Mesendoderm (in vitro differentiated cells): ENCODE measurements around the gene NKX1-1.

ENCODE experiments used
- DNase-seq: peaks from one replicate; pipeline ENCODE4 v3.0.0; 2013
- H2AK5ac ChIP-seq: 2 replicates; pipeline ENCODE4 v1.6.1; 2013; ENCODE audit warnings: low read length, inconsistent platforms
- H2BK120ac ChIP-seq: 2 replicates; pipeline ENCODE4 v1.6.1; 2013; ENCODE audit warnings: low read depth, mild to moderate bottlenecking, low read length, moderate library complexity, mixed read lengths
- H2BK15ac ChIP-seq: replicated peaks from 2 replicates; pipeline ENCODE4 v1.6.1; 2013; ENCODE audit warnings: low read depth, mild to moderate bottlenecking, moderate library complexity
- H2BK5ac ChIP-seq: 2 replicates; pipeline ENCODE4 v1.6.1; 2013; ENCODE audit warnings: low read length, inconsistent platforms
- H3K18ac ChIP-seq: 2 replicates; pipeline ENCODE4 v1.6.1; 2013; ENCODE audit warnings: mild to moderate bottlenecking, low read length, mixed read lengths
- H3K23ac ChIP-seq: one replicate; pipeline ENCODE4 v1.6.1; 2013; ENCODE audit warnings: low read length
- H3K27ac ChIP-seq: 2 replicates; pipeline ENCODE4 v1.5.1; 2013; ENCODE audit warnings: low read depth, mild to moderate bottlenecking, inconsistent platforms, low read length, moderate library complexity
- H3K27me3 ChIP-seq: 2 replicates; pipeline ENCODE4 v1.6.1; 2013; ENCODE audit warnings: low read length, control low read depth, mild to moderate bottlenecking, inconsistent platforms; ENCODE audit not compliant: insufficient read depth, poor library complexity
- H3K36me3 ChIP-seq: 2 replicates; pipeline ENCODE4 v1.6.1; 2013; ENCODE audit warnings: low read length, inconsistent platforms; ENCODE audit not compliant: control insufficient read depth, insufficient read depth
- H3K4ac ChIP-seq: one replicate; pipeline ENCODE4 v1.6.1; 2013; ENCODE audit warnings: low read depth, mild to moderate bottlenecking, low read length, moderate library complexity
- H3K4me1 ChIP-seq: 2 replicates; pipeline ENCODE4 v1.6.1; 2013; ENCODE audit warnings: low read depth, low read length, inconsistent platforms; ENCODE audit not compliant: control insufficient read depth
- H3K4me2 ChIP-seq: 2 replicates; pipeline ENCODE4 v1.6.1; 2013; ENCODE audit warnings: low read length
- H3K4me3 ChIP-seq: 2 replicates; pipeline ENCODE4 v1.5.1; 2013; ENCODE audit warnings: mild to moderate bottlenecking, low read length
- H3K56ac ChIP-seq: one replicate; pipeline ENCODE4 v1.6.1; 2013; ENCODE audit warnings: low read length
- H3K79me1 ChIP-seq: 2 replicates; pipeline ENCODE4 v1.6.1; 2013; ENCODE audit warnings: low read length, inconsistent platforms
- H3K79me2 ChIP-seq: 2 replicates; pipeline ENCODE4 v1.6.1; 2013; ENCODE audit warnings: mild to moderate bottlenecking, low read length; ENCODE audit not compliant: control insufficient read depth, insufficient read depth
- H3K9ac ChIP-seq: 2 replicates; pipeline ENCODE4 v1.6.1; 2013; ENCODE audit warnings: low read length, inconsistent platforms
- H4K5ac ChIP-seq: one replicate; pipeline ENCODE4 v1.6.1; 2013; ENCODE audit warnings: low read length
- H4K8ac ChIP-seq: one replicate; pipeline ENCODE4 v1.6.1; 2013; ENCODE audit warnings: low read depth, mild to moderate bottlenecking, control low read depth, low read length, moderate library complexity
- WGBS: extraction: QIAGEN DNeasy Blood & Tissue Kit; methylation state at CpG from one replicate; pipeline ENCODE4 v1.1.7; 2013; ENCODE audit warnings: low lambda C conversion rate, missing lambda C conversion rate; ENCODE audit not compliant: insufficient coverage; ENCODE audit errors: extremely low coverage; 5-methylcytosine and 5-hydroxymethylcytosine counted together

Gene NKX1-1

DNA sequence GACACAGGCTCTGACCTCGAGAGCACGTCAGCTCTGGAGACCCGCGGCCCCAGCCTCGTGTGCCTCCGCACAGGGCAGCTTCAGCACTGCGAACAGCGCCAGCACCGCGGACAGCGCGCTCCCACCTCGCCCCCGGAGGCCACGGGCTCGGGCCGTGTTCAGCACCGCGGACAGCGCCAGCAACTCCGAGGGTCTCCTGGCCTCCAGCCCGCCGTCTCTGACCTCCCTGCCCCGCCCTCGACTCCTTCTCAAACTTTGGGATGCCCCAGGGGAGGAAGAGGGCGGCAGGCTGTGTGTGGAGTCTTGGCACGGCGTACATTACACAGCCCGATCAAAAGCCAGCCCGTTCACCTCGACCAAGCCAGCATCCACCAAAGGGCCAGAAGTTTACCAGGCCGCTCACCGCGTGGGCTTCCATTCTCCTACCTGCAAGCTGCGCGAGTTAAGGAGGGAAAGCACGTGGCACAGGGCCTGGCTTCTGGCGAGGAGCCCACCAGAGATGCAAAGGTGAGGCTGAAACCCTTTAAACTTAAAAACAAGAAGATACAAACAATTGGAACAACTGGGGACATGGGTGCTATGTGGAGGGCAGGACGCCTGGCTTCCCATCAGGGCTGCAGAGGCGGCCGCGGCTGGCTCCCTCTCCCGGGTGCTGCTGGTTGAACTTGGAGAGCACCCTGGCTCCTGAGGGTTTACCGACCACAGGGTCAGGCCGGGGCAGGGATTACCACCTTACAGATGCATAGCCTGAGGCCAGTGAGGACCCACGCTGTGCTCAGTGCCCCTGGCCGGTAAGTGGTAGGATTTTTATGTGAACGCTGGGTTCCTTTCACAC lies 4.5 kb upstream of the NKX1-1 start:
- H3K18ac ChIP-seq, result no peak overlapping the region
- DNase-seq, result peak; percentile 82
- H3K79me1 ChIP-seq, result no peaks in the 10 kb centered on the region
- no peaks in the 10 kb centered on the region for H3K36me3 ChIP-seq
- no peak overlapping the region for H3K4ac ChIP-seq
- H3K4me3 ChIP-seq, result no peak overlapping the region
- no peaks in the 10 kb centered on the region for H3K79me2 ChIP-seq
- no peak overlapping the region for H2BK5ac ChIP-seq
- no peak overlapping the region for H4K8ac ChIP-seq
- no peaks in the 10 kb centered on the region for H3K4me1 ChIP-seq
- no peak overlapping the region for H3K9ac ChIP-seq
- no peak overlapping the region for H2AK5ac ChIP-seq
- H3K27me3 ChIP-seq, result peaks cover 47% of the 10 kb centered on the region
- WGBS, result no CpG with 5 or more reads among the region's 48 CpGs
- no peak overlapping the region for H3K4me2 ChIP-seq
- no peak overlapping the region for H2BK15ac ChIP-seq
- no peak overlapping the region for H2BK120ac ChIP-seq
- no peak overlapping the region for H3K23ac ChIP-seq
- no peak overlapping the region for H4K5ac ChIP-seq
- no peak overlapping the region for H3K56ac ChIP-seq
- no peak overlapping the region for H3K27ac ChIP-seq

DNA sequence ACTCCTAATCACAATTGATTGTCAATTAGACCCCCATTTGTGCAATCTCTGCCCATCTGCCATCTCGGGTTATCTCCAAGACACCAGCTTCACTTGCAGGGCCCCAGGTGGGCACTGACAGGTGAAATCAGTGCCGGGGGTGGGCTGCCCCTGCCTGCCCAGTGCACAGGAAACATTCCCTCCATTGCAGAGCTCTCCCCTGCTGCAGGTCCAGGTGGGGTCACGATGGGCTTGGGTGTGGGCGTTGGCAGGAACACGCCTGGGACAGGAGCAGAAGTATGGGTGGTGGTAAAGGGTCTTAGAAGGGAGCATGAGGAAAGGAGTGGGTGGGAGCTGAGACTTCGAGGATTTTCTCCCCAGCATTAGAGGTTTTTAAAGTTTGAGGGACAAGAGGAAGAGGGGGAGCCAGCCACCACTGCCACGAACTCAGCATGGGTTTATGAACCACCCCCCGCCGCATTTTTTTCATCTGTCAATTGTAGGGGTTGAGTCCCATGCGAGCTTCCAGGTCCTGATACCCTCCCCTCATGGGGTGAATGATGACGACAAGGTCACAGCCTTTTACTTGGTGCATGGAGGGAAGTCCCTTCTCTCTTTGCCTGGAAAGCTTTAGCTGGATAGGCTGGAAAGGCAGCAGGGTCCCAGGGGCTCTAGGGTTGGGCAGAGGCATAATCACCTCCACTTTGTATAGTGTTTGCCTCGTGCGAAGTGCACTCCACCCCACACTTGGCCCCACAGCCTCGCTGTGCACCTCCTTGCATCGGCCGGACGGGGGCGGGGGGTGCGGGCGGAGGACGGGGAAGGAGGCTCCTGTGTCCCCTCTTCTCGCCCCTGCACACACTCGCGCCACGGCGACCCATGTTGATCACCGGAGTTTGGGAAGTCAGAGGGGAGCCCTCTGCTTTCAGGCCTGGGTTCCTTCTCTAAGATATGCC lies 3.5 kb upstream of the NKX1-1 start:
- Histone ChIP-seq H4K5ac (no peak overlapping the region), H3K56ac (no peak overlapping the region), H3K4me1 (no peaks in the 10 kb centered on the region), H3K4me3 (no peak overlapping the region), H3K18ac (no peak overlapping the region), H2AK5ac (no peak overlapping the region), H3K79me1 (no peaks in the 10 kb centered on the region), H3K27me3 (peaks cover 56% of the 10 kb centered on the region), H3K4ac (no peak overlapping the region), H3K9ac (no peak overlapping the region), H3K27ac (no peak overlapping the region), H3K23ac (no peak overlapping the region), H3K79me2 (no peaks in the 10 kb centered on the region), H2BK120ac (no peak overlapping the region), H2BK5ac (no peak overlapping the region), H4K8ac (no peak overlapping the region), H3K4me2 (no peak overlapping the region), H2BK15ac (no peak overlapping the region), H3K36me3 (no peaks in the 10 kb centered on the region)
- WGBS, result no CpG with 5 or more reads among the region's 27 CpGs
- DNase-seq, result no peak

DNA sequence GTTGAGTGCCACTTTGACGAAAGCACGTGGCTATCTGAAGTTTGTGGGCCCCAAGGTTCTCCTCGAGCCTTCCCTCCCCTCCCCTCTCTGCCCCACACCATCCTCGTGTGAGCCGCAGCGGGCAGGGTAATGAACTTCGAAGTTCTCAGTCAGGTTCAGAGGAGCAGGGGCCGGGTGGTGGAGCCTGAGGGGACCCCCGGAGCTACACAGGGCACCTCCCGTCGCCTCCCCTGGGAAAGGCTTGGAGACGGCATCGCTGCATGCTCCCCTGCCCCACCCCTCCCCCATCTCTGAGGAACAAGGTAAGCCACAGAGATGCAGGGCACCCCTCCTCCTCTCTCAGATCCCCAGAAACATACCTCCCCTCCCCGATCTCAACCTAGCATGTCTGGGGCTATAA lies 2.8 kb upstream of the NKX1-1 start:
- H3K4me3 ChIP-seq, result no peak overlapping the region
- peaks cover 63% of the 10 kb centered on the region for H3K27me3 ChIP-seq
- H3K79me1 ChIP-seq, result no peaks in the 10 kb centered on the region
- H3K79me2 ChIP-seq, result no peaks in the 10 kb centered on the region
- H4K5ac ChIP-seq, result no peak overlapping the region
- DNase-seq, result no peak
- H2BK5ac ChIP-seq, result no peak overlapping the region
- no peak overlapping the region for H2BK15ac ChIP-seq
- H3K4me2 ChIP-seq, result no peak overlapping the region
- H3K36me3 ChIP-seq, result no peaks in the 10 kb centered on the region
- no CpG with 5 or more reads among the region's 14 CpGs for WGBS
- H3K56ac ChIP-seq, result no peak overlapping the region
- no peak overlapping the region for H3K4ac ChIP-seq
- H2AK5ac ChIP-seq, result no peak overlapping the region
- H3K9ac ChIP-seq, result no peak overlapping the region
- H3K27ac ChIP-seq, result no peak overlapping the region
- no peak overlapping the region for H3K23ac ChIP-seq
- H3K4me1 ChIP-seq, result no peaks in the 10 kb centered on the region
- H4K8ac ChIP-seq, result no peak overlapping the region
- H2BK120ac ChIP-seq, result no peak overlapping the region
- no peak overlapping the region for H3K18ac ChIP-seq

- Histone ChIP-seq H3K4ac (no peak overlapping the region), H3K27me3 (peaks cover 61% of the 10 kb centered on the region), H4K8ac (no peak overlapping the region), H2BK5ac (no peak overlapping the region), H4K5ac (no peak overlapping the region), H3K9ac (no peak overlapping the region), H3K18ac (no peak overlapping the region), H3K36me3 (no peaks in the 10 kb centered on the region), H3K4me3 (no peak overlapping the region), H2BK120ac (no peak overlapping the region), H3K4me2 (no peak overlapping the region), H3K56ac (no peak overlapping the region), H3K79me2 (no peaks in the 10 kb centered on the region), H3K27ac (no peak overlapping the region), H2AK5ac (no peak overlapping the region), H3K4me1 (no peaks in the 10 kb centered on the region), H3K23ac (no peak overlapping the region), H2BK15ac (no peak overlapping the region), H3K79me1 (no peaks in the 10 kb centered on the region)
- no CpG with 5 or more reads among the region's 22 CpGs for WGBS
- no peak for DNase-seq
Measured at GRCh38 chr4:1408418-1408817, 2.2 kb upstream of the NKX1-1 start.

- H4K5ac ChIP-seq, result no peak overlapping the region
Measured at GRCh38 chr4:1407657-1408333, 1.6 kb upstream of the NKX1-1 start.

More at GRCh38 chr4:1407657-1408333, 1.6 kb upstream of the NKX1-1 start:
- Histone ChIP-seq H3K36me3 (no peaks in the 10 kb centered on the region), H3K27ac (no peak overlapping the region), H2BK120ac (no peak overlapping the region), H3K4ac (no peak overlapping the region), H3K18ac (no peak overlapping the region), H3K79me1 (no peaks in the 10 kb centered on the region), H2BK5ac (no peak overlapping the region), H3K9ac (no peak overlapping the region), H3K4me2 (no peak overlapping the region), H3K4me3 (no peak overlapping the region), H3K23ac (no peak overlapping the region), H3K4me1 (no peaks in the 10 kb centered on the region), H3K27me3 (peaks cover 61% of the 10 kb centered on the region), H3K56ac (no peak overlapping the region), H2BK15ac (no peak overlapping the region), H4K8ac (no peak overlapping the region), H3K79me2 (no peaks in the 10 kb centered on the region), H2AK5ac (no peak overlapping the region)
- DNase-seq, result no peak
- WGBS, result no CpG with 5 or more reads among the region's 53 CpGs
